ENCODE measurements around the gene SNRNP48. TPM values are rescaled to one million over a fixed set of nuclear protein-coding genes. Genes with fewer than 3 reads are reported as not detected.

SNRNP48 gene
- polyA plus RNA-seq, 4 donors: 19.8 to 28.0 (median 21.5) TPM

DNA sequence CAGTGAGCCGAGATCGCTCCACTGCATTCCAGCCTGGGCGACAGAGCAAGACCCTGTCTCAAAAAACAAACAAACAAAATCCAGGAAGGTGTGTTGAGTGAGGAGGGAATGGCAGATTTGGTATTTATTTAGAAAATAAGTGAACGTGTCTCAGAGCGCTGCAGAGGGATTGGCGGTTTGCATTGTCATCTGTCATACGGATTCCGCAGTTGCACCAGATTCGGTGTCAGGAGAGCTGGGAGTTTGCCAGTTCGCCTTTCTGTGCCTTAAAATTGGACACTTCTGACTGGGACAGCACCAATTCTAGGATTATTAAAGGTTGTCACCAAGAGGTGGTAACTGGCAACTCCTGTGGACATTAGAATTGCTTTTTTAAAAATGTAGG, 912 bp downstream of the SNRNP48 start:
- no peak for DNase-seq (ENCODE audit: low read depth in 4 of 4, low spot score in 3 of 4)

DNA sequence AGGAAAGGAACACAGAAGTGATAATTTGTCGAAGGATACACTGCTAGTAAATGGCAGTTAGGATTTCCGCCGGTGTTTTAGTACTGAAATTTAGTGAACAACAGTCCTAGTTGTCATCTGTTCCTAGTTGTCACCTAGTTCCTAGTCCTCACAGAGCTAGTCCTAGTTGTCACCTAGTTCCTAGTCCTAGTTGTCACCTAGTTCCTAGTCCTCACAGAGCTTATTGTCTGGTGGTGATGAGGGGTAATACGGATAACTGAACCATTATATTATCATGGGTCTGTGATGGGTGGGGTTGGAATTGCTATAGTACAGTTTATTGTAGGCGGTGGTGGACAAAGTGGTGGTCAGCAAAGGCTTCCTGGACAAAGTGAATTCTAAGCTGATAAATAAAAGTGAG, 1.8 kb downstream of the SNRNP48 start:
- DNase-seq (ENCODE audit: low read depth in 4 of 4, low spot score in 3 of 4): no peak

DNA sequence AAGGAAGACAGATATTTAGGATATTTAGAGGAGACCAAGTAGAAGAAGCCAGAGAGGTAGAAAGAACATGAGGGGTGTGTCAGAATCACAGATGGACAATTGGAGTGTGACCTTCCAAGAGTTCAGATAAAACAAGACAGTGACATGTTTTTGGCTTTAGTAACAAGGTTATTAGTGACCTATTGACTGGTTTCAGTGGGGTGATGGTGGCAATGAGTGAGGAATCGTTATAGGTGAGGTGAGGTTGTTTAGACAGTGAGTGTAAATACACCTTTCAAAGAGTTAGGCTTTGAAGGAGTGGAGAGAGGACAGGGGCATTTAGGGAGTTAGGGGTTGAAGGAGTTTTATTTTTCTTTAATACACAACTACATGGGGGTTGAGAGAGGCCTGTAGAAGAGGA, 3.2 kb downstream of the SNRNP48 start:
- no peak for DNase-seq (ENCODE audit: low read depth in 4 of 4, low spot score in 3 of 4)

DNA sequence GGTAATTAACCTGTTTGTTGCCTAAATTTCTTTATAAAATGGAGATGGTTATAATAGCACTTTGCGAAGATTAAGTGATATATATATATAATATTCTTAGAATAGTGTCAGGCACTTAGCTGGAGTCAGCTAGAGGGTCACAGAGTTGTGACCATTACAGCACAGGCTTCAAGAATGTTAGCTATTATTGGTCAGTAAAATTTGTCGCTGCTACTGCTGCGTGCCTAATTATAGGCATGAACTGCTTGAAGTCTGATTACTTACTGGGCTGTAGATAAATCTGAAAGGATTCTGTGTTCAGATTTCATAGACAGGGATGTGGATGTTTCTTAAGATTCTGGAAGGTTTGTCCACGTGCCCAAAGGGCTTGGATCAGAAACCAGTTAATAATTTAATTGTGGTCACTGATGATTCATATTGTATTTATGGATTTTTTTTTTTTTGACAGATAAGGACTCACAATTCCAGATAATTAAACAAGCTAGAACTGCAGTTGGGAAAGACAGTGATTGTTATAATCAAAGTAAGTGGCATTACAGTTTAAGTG, 4.7 kb downstream of the SNRNP48 start:
- DNase-seq (ENCODE audit: low read depth in 4 of 4, low spot score in 3 of 4): no peak

DNA sequence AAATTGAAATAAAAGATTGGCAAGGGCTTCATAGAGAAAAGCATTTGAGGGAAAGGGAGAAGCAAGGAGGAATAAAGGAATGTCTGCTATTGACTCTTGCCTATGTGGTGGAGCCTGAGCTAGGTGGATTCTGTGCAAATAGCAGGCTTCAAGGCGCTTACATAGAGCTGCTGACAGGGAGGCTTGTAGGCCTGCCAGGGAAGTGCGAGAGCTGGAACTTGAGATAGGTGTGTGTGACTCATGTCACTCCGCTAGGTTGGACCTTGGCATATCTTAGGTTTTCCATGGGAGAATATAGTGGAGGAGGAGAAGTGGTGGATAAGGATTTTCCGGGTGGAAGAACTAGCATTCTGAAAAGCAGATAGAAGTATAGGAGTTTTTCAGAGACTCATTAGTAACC, 14.0 kb downstream of the SNRNP48 start:
- no peak for DNase-seq (ENCODE audit: low read depth in 4 of 4, low spot score in 3 of 4)

DNA sequence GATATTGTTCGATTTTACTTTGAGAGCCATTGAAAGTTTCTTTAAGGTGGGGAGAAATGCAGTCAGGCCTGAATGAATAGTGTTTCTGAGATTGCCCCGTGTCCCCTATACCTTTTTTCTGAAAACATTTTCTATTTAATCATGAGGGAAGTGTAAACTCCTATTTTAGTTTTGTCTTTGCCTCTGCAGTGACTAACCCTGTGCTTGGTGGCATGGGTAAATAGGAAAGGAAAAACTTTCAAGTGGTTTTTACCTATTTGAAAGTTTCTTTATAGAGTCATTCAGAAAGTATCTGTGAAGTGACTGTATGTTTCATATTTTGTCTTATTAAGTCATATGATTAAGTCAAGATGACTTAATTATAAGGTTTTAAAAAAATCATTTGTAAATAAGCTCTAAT, 14.5 kb downstream of the SNRNP48 start:
- no peak for DNase-seq (ENCODE audit: low read depth in 4 of 4, low spot score in 3 of 4)

DNA sequence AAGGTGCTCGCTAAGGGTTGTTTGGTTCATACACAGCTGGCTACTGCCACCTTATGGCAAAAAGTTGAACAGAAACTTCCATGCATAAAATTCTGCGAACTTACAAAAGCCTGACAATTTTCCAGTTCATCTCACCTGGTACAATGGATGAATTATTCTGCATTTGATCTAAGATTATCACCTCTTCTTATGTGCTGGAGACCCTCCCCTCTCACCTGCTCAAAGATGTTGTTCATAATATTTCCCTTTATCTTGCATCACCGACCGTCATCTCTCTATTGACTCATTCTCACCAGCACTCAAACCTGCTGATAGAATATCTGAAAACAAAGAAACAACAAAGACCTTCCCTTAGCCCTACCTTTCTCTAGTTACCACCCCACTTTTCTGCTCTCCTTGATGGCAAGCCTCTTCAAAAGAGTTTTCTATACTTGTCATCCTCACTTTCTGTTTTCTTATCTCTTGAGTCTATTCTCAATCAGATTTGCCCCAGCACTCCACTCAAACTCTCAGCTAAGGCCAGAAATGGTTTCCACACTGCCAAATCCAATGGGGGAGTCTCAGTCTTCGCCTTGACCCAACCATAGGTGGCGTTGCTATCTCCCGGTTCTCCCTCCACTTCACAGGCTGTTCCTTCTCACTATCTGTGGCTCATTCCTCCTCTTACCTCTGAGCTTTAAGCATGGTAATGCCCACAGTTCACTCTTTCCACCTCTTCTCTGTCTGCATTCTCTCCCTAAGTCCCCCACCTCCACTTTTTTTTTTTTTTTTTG, 25.8 kb downstream of the SNRNP48 start:
- peak; percentile 35 to 55 (median 44) for DNase-seq (ENCODE audit: low read depth in 4 of 4, low spot score in 3 of 4)

DNA sequence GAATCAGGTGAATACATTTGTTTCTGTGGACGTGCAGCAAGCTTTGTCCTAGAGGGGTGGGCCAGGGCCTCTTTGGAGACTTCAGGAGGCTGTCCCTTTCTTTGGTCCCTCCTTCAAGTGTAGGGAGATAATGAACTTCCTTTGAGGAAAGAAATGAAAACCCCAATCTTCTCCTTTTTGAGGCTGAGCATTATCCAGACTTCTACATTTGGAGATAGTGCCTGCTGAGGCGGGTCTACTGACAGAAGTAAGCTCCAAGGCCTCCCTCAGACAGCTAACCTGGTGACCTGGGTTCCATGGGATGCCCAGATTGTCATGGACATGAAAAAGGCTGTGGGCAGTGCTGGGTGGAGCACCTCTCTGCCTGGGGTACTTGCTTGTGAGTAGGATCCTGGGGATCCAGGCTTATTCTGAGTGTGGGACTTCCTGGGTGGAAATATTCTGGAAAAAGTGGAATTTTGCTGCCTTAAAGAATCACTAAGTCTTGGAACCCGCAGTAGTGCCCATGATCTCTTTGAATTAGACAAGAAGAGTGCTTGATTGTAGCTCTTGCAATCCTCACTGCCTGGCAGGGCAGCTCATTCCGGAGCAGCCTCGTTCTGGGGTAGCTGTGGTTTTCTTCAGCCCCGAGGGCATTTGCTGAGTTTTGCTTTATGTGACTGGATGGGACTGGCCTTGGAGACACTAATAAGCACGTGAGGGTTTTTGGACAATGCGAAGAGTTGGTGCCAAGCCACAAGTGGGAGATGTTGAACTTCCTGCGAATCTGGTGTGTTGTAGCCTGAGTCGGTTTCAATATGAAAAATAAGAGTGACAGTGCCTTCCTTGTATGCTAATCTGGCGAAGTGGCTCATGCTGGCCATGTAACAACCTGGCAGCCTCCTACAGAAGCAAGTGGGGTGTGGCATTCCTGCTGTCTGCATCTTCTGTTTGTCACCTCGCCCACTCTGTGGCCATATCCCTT, 28.1 kb downstream of the SNRNP48 start:
- no peak for DNase-seq (ENCODE audit: low read depth in 4 of 4, low spot score in 3 of 4)

DNA sequence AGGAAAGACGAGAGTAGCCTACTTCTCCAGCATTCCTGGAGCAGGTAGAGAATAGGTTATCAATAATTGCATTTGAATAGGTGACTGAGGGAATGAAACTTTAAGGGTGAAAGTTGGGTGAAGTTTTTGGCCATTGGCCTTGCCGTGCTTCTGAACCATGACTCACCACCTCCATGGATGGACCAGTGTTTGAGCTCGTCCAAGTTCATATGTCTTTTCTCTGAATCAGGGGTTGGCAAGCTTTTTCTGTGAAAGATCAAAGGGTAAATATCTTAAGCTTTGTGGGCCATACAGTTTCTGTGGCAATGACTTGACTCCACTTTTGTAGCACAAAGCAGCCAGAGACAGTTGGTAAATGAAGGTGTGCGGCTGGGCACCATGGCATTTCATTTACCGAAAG, 31.8 kb downstream of the SNRNP48 start:
- DNase-seq (ENCODE audit: low read depth in 4 of 4, low spot score in 3 of 4): no peak

DNA sequence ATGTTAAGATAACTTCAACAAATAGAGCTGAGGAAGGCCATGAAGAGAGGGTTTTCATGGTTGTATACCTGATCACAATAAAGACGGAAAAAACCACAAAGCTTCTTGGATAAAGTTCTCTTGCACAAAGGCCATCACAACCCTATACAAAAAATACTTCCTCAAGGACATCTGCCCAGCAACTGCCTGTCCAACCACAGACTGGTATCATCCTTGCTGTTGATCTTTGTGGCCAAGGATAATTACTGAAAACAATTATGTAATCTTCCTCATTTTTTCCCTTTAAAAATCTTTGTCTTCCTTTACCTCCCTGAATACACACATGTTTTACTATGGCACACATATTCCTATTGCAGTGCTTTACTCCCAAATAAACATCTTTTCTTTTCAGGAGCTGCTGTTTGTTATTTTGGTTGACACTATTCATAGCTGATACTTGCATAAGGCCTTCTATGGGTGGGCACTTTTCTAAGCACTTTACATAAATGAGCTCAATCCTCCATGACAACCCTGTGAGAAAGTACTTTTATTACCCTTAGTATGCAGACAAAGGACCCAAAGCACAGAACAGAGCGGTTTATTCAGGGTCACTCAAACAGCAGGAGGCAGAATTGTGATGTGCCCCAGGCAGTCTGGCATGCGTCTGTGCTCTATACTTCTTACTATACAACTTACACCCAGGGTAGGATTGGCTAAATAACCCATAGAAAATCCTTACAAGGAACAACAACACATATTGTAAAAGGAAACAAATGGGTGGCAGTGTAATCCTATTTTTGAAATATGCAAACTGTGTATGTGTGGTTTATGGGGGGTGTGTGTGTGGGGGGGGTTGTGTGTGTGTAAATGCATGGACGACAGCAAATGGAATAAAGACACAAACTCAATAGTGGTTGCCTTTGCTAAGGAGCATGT, 35.1 kb downstream of the SNRNP48 start:
- DNase-seq (ENCODE audit: low read depth in 4 of 4, low spot score in 3 of 4): no peak

DNA sequence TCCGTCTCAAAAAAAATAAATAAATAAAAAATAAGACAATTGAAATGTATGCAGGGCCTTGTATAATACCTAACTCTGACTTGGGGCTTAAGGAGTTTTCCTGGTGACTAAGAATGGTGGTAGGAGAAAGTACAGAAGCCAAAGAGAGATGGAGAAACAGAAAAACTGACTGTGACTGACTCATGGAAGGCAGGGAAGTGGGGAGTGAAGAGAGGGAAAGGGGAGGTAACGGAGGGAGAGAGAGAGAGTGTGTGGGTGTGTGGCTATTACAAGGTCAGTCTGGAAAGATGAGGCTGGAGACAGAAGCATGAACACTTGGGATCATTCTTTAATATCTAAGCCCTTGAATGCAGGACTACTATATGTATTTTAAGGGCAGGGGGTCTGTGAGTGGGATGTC, 38.5 kb downstream of the SNRNP48 start:
- no peak for DNase-seq (ENCODE audit: low read depth in 4 of 4, low spot score in 3 of 4)

DNA sequence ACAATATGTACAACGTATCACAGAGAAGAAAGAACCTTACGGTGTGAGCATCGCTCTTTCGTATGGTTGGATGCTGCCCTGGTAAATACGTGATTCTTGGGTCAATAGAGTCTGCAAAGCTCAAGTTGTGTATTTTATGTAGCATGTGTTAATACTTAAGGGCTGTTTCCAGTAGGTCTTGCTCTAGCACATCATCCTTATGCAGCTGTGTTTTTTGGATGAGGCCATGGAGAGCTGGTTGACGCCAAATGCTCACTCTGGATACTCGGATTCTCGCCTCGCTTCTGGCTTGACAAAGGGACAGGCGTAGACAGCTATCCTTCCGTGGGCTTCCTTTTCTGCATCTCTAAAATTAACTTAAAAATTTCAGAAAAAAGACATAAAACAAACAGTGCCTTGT, 38.9 kb downstream of the SNRNP48 start:
- no peak for DNase-seq (ENCODE audit: low read depth in 4 of 4, low spot score in 3 of 4)

DNA sequence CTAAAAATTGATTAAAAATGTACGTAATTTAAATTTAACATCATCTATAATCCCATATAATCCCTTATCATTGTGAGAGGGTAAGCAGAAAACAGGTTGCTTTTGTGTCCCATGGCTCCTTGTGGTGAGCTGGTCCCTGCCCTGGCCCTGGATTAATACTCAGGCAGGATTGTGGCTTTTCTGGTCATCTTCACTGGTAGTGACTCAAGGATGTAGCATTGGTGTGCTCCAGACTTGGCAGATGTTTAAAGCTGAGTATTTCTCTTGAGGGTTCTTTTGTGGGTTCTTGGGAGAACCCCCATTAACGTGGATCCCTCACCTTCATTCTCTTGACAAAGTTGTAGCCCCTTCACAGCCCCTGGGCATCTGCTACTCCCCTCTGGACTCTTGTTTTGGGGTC, 39.3 kb downstream of the SNRNP48 start:
- DNase-seq (ENCODE audit: low read depth in 4 of 4, low spot score in 3 of 4): no peak

DNA sequence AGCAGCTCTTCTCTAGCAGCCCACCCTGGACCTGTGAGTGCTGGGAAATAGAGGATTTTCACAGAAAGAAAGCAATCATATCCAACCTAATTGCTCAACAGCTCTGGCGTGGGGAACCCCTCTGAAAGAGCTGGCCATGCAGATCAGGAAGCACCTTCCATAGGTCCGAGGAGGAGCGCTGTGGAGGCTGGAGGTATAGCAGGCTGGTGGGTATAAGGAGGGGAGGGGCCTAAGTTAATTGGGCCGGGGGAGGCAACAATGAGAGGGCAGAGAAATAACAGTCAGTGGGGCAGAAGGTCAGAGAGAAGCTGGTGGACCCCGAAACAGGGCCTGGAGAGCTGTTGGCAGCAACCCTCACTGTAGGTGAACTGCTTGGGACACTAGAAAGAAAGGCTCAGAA, 40.8 kb downstream of the SNRNP48 start:
- DNase-seq (ENCODE audit: low read depth in 4 of 4, low spot score in 3 of 4): no peak

DNA sequence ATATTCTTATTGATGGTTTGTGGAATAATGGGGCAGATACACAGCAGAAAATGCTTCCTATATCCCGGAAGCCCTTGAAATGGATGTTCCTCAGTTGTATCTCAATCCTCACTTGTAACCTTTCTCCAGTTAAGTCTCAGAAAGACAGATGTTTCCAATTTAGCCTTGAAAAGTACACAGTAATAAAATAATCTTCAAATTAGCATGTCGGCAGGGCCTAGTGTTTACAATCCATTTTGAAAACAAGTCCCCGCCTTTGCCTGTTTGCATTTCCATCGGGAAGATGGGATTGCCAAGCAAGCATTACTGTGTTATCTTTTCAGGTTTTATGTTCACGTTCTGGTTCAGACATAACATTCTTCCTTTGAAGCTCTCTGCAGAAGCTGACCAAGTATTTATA, 41.5 kb downstream of the SNRNP48 start:
- DNase-seq (ENCODE audit: low read depth in 4 of 4, low spot score in 3 of 4): no peak

DNA sequence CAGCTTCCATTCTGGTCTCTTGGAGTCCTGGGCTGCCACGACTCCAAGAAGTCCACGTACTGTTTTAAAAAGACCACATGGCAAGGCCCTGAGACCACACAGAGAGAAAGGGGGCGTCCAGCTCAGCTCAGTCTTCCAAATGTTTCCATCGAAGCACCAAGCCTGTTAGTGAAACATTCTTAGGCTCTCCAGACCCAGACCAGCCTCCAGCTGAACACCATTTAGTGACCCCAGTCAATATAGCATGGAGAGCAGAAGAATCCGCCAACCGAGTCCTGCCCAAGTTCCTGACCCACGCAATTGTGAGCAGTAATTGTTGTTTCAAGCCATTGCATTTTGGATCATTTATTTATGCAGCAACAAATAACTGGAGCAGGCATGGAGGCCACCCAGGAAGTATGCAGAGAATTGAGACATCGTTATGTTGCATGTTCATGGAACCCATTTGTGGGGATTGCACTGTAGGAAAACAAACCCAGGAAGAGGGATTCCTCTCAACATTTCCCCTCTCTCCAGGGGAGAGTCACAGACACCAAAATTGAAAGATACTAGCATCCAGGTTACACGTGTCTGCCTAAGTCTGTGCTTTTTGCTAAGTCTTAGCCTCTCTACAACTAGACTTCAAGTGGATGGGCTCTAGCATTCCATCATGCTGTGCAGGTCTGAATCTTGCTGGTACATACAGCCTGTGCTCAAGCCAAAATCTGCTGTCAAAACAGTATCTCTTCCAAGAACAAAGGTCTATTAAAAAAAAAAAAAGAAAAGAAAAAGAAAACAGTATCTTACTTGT, 42.7 kb downstream of the SNRNP48 start:
- no peak for DNase-seq (ENCODE audit: low read depth in 4 of 4, low spot score in 3 of 4)

DNA sequence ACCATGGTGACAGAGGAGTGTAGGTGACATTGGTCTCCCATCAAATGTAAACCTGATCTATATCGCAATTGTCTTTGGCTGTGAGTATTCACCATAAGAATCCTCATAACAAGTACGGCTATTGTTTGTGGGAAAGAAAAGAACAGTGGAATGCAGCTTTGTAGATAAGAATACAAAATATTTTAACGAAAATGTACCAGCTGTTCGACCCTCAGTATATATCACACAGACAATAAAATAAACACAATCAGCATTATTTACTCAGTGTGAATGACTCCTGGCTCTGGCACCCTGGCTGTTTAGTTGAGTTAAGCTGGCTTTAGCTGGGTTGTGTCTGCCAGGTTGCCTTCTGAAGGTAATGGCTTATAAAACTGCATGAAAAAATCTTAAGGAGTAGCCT, 43.4 kb downstream of the SNRNP48 start:
- DNase-seq (ENCODE audit: low read depth in 4 of 4, low spot score in 3 of 4): no peak

DNA sequence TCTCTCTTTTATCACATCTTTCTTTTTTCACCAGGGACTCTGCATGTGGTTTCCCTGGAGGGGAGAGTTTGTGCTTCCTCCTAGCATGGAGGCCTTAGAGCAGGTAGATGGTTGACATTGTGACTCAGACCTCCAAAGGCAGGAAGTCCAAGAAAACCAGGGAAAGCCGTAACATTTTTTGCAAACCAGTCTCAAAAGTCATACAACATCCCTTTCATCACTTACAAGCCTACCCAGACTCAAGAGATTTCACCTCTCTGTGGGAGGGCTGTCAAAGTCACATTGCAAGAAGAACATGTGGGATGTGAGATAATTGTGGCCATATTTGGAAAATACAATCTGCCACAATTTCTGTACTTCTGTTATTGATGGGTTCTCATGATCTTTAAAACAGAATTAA, 46.2 kb downstream of the SNRNP48 start:
- no peak for DNase-seq (ENCODE audit: low read depth in 4 of 4, low spot score in 3 of 4)

DNA sequence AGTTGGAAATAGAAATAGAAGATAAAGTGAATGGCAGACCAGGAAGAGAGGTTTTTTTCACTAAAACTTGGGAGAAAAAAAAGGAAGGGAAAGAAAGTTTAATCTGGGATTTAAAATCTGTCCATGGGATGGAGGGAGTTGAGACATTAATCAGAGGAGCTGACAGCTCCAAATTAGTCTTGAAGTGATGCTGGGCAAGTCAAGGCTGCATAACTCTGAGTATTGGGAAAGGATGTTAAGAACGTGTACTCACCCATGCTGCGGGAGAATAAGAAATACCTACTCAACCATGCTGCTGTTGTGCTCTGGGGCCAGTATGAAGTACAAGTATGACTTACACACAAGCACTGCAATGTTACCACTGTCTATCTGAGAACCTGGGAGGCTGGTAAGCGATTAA, 47.5 kb downstream of the SNRNP48 start:
- no peak for DNase-seq (ENCODE audit: low read depth in 4 of 4, low spot score in 3 of 4)

DNA sequence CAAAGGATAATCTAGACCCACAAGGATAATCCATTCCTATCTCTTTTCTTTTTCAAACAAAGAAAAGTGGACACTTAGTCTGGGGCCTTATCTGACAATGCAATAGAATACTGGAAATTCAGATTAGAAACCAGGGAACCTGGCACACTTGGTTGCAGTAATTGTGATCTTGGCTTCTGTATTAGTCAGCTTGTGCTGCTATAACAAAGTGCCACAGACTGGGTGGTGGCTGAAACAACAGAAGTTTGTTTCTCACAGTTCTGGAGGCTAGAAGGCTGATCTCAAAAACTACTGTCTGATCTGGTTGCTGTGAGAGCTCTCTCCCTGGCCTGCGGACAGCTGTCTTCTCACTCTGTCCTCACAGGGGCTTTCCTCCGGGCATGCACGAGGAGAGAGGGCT, 49.4 kb downstream of the SNRNP48 start:
- DNase-seq (ENCODE audit: low read depth in 4 of 4, low spot score in 3 of 4): no peak
